Right kidney (tissue), 9 donors: ENCODE results near the gene SPOCK3.
"Not testable (repeated sequence)": the region's sequence is repeated elsewhere in the genome, so short reads cannot be mapped to it uniquely, and the experiment has no call there.

ENCODE experiments used
- DNase-seq: peaks from one replicate; pipeline ENCODE4 v3.0.0-alpha.2; 2016
- long read RNA-seq, 8 donors: transcript quantifications; one replicate each; lab custom pipeline, GENCODE V29; 2026

The SPOCK3 gene
- long read RNA-seq, donor 1, partial matches to known transcripts, result 0 of 8 reads
- long read RNA-seq, donor 1, other reads (novel, unspliced or antisense), result 0 of 8 reads
- long read RNA-seq, donor 2, partial matches to known transcripts, result 0 of 1 reads
- long read RNA-seq, donor 2, other reads (novel, unspliced or antisense), result 0 of 1 reads
- long read RNA-seq, donor 3, result 0 reads
- long read RNA-seq, donor 4, partial matches to known transcripts, result 0 of 1 reads
- long read RNA-seq, donor 4, other reads (novel, unspliced or antisense), result 0 of 1 reads
- long read RNA-seq, donor 5, partial matches to known transcripts, result 0 of 3 reads
- long read RNA-seq, donor 5, other reads (novel, unspliced or antisense), result 0 of 3 reads
- long read RNA-seq, donor 6, partial matches to known transcripts, result 0 of 1 reads
- long read RNA-seq, donor 6, other reads (novel, unspliced or antisense), result 0 of 1 reads
- long read RNA-seq, donor 7, partial matches to known transcripts, result 0 of 1 reads
- long read RNA-seq, donor 7, other reads (novel, unspliced or antisense), result 0 of 1 reads
- long read RNA-seq, donor 8, partial matches to known transcripts, result 0 of 6 reads
- long read RNA-seq, donor 8, other reads (novel, unspliced or antisense), result 0 of 6 reads

DNA sequence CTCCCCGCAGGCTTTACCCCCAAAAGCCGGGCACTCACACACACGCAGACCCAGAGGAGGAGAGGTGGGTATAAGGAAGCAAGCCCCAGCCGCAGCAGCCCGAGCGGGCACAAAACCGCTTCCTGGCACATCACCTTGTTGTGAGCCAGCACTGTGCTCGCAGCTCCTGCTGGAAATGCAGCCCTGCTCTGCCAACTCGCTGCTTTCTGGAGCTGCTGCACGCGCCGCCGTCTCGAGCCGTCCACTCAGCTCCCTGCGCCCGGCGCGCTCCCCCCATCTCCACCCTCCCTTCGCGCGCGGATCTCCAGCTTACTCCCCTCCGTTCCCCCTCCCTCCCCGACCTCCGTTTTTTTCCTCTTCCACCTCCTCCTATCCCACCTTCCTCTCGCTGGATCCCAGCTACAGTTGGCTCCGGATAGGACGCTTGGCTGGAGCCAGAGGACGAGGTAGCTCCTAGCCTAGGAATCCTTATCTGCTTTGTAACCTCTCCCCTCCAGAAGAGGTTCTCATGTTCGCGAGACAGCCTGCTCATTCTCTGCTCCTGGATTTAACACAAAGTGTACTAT lies at the start of gene SPOCK3:
Gene SPOCK3, minus strand, starts transcription at position 179 of the 566 bp plus-strand sequence.
- DNase-seq, result no peak

GRCh38 chr4:167282171-167282864 lies 48.0 kb upstream of the SPOCK3 start:
- DNase-seq, result no peak

DNA sequence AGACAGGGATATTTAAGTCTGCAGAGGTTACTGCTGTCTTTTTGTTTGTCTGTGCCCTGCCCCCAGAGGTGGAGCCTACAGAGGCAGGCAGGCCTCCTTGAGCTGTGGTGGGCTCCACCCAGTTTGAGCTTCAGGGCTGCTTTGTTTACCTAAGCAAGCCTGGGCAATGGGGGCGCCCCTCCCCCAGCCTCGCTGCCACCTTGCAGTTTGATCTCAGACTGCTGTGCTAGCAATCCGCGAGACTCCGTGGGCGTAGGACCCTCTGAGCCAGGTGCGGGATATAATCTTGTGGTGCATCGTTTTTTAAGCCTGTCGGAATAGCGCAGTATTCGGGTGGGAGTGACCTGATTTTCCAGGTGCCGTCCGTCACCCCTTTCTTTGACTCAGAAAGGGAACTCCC lies 47.3 kb upstream of the SPOCK3 start:
- DNase-seq, result not testable (repeated sequence)

DNA sequence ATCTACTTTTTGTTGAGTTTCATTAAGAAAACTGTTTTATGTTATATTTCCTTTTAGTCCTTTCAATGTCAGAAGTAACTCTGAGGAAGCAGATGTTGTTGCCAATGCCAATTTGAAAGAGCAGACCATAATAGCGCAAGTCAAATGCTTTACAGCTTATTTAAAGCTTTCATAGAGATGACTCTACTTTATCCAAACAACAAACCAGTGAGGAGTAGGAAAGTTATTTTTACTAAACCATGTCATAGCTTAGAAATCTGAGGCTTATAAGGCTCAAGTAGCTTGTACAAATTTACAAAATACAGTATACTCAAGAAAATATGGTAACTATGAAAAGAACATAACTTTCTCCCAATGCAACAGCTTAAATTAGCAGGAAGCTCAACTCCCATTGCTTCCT lies 40.1 kb upstream of the SPOCK3 start:
- DNase-seq, result no peak

DNA sequence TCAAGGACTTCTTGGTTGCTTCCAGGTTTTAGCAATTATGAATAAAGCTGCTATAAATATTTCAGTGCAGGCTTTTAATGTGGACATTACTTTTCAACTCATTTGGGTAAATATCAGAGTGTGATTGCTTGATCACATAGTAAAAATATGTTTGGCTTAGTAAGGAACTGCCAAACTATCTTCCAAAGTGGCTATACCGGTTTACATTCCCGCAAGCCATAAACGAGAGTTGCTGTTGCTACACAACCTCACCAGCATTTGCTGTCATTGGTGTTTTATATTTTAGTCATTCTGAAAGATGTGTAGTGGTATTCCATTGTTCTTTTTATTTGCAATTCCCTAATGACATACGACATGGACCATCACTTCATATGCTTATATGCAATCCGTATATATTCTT lies 30.9 kb upstream of the SPOCK3 start:
- no peak for DNase-seq

- DNase-seq, result no peak
These were observed 14.0 kb upstream of the SPOCK3 start for GRCh38 chr4:167248271-167248670.

DNA sequence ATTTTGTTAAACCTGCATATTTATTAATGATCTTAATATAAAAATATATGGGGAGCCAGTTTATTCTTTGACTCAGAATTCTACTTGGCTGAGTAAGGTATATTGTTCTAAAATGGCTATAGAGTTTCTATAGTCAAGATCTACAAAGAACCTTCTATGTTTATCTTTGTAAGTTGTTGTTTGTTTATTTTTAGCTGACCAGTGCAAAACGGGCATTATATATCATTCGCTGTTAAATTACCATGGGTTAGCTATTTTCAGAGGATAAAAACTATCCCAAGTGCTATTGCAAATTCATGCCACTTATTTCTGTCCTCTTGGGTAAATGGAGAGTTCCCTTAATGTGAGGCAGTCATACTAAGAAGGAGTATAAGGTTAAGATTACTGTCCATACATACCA lies 5.3 kb upstream of the SPOCK3 start:
- DNase-seq, result no peak

DNA sequence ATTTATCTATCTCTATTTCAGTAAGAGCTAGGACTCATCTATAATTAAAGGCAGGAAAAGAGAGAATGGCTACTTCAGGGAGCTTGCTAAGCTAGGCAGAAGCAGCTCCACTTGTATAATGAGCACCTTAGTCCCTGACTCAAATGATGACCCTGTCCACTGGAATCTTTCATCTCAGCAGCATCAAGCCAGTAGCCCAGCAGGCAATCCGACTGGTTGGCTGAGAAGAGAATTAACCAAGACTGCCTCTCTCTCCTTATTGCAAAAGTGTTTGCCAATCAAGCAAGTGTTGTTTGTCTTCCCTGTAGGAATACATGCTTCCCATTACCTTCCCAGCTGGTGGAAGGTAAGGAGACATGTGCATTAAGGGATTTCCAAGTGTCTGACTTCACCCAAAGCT lies 3.9 kb upstream of the SPOCK3 start:
- no peak for DNase-seq

GRCh38 chr4:167233685-167234315 lies 494 bp downstream of the SPOCK3 start:
- peak; percentile 75 for DNase-seq

DNA sequence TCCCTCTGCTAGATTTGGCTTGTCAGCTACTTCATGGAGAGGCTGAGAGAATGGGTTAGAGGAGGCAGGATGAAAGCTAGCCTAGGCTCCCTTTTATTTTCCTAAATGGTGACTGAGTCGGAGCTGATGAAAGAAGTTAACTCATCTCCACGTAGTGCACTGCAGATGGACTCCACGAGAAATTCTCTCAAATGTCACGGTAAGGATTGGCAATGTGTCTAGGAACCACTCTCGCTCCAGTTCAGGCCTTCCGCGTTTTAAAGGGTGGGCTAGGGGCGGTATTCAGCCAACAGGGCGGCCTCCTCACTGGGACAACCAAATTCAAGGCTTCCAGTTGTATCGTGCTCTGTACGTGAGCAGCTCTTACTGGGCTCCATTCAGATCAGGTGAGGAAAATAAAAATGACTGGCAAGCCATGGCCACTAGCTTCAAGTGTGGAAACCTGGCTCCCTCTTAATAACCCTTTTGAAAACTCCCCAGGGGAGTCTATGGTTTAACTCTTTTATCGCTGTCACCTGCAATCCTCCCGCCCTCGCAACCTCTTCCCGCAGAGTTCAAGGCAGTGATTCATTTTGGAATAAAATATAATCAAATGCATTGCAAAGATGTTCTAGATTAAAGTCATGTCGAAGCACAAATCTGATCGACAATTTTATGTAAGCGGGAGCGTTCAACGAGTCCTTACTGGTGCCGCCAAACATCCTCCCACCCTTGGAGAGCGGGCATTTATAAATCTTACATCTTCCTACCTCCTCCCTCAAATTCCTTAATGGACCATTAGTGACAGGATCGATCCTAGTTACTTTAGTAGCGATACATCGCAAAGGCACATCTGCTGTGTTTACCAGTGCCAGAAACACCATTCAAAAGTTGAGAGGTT lies 1.2 kb downstream of the SPOCK3 start:
- peak; percentile 30 for DNase-seq

- DNase-seq, result no peak
These were observed 3.5 kb downstream of the SPOCK3 start for GRCh38 chr4:167230744-167231143.

- DNase-seq, result no peak
These were observed 12.2 kb downstream of the SPOCK3 start for GRCh38 chr4:167222099-167222498.

DNA sequence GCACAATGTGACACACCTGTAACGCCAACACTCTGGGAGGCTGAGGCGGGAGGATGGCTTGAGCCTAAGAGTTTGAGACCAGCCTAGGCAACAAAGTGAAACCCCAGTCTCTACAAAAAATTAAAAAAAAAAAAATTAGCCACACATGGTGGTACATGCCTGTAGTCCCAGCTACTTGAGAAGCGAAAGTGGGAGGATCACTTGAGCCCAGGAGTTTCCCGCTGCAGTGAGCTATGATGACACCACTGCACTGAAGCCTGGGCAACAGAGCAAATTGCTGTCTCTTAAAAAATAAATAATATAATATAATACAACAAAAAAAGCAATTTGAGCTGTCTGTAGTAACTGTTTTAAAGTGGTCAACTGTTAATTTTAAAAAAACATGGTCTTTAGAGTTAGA lies 13.2 kb downstream of the SPOCK3 start:
- DNase-seq, result no peak

- DNase-seq, result no peak
These were observed 16.2 kb downstream of the SPOCK3 start for GRCh38 chr4:167218022-167218608.

GRCh38 chr4:167216783-167217182 lies 17.5 kb downstream of the SPOCK3 start:
- no peak for DNase-seq

- no peak for DNase-seq
These were observed 24.1 kb downstream of the SPOCK3 start for GRCh38 chr4:167210166-167210565.

DNA sequence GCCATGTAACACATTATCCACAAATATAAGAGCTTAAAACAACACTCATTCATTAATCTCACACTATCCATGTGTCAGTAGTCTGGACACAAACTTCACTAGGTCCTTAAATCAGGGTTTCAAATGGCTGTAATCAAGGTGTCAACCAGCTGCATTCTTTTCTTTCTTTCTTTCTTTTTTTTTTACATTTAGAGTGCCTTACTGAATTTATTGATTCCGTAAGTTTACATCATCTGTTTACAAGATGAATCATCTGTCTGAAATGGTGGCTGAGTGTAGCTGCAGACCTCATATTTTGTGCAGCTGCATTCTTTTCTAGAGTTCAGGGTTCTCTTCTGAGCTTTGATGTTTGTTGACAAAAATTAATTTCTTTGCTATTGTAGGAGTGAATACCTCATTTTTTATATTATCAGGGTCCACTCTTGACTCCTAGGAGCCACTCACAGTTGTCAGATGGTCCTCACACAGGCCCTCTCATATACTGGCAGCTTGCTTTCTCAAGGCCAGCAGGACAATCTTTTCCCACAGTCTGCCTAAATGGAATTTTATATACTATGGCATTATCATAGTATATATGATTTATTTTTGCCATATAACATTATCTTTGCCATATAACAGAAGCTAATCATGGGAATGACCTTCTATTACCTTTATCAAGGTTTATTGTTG lies 37.8 kb downstream of the SPOCK3 start:
- DNase-seq, result no peak

GRCh38 chr4:167190379-167190778 lies 43.9 kb downstream of the SPOCK3 start:
- DNase-seq, result no peak

DNA sequence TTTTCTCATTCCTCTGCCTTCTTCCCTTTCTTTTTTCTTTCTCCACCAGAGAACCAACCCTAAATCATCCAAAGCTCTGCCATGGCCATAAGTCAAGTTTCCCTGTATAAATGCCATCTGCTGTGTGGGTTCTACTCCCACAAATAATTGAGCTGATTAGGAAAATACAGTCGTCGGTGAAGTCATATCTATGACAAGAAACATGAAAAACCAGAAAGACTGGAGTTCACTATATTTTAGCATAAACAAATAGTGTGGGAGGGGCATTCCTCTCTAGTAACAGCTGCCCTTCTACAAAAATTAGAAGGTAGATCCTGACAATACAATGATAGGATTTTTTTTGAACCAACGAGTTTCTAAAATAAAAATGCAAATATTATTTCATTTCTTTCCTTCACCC lies 48.8 kb downstream of the SPOCK3 start:
- no peak for DNase-seq

DNA sequence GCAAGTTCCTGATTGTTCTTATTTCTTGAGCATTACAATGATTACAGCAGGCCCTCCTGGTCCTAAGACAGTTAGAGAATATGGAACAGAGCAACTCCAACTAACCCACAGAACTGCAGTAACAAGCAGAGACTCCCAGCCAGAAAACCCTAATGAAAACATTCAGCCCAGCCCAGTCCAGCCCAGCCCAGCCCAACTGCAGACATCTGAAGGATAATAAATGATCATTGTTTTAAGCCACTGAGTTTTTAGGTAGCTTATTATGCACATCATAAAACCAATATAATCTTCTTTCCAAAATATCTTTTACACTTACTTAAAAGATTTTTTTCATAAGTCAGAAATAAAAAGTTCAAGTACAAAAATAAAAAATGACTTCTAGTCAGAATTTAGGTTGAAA lies 51.3 kb downstream of the SPOCK3 start:
- no peak for DNase-seq

DNA sequence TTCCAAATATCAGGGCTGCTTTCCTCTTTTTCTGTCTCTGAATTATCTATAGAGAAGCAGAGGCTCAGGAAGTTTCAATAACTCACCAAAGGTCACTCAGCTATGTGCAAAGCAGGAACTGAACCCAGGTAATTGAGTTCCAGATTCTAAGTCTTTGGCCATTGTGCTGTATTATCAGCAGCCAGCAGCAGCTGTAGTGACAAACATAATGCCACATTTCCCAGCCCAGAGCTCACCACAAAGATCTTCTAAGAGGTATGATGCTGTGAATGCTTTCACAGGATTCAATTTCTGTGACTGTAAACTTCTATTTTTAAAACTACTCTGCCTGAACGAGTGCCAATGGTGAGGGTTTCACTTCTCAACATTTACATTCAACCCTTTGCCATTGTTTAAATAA lies 56.4 kb downstream of the SPOCK3 start:
- no peak for DNase-seq
